CMK (cell line): ENCODE data around the gene SRPRB.
"Not testable (repeated sequence)": the region's sequence is repeated elsewhere in the genome, so short reads cannot be mapped to it uniquely, and the experiment has no call there.

Source experiments
- DNase-seq: peaks from one replicate; pipeline ENCODE4 v3.0.0-alpha.2; 2010; ENCODE audit warnings: low read depth

The SRPRB gene

GRCh38 chr3:133777807-133778568 is 27.6 kb upstream of the SRPRB start:
- DNase-seq, result no peak

GRCh38 chr3:133779626-133780203 is 25.9 kb upstream of the SRPRB start:
- no peak for DNase-seq

- DNase-seq, result not testable (repeated sequence)
Observed at GRCh38 chr3:133780756-133781155, 24.9 kb upstream of the SRPRB start.

GRCh38 chr3:133781570-133781969 is 24.0 kb upstream of the SRPRB start:
- no peak for DNase-seq

- no peak for DNase-seq
Observed at GRCh38 chr3:133782454-133782853, 23.2 kb upstream of the SRPRB start.

GRCh38 chr3:133783762-133784161 is 21.9 kb upstream of the SRPRB start:
- no peak for DNase-seq

- no peak for DNase-seq
Observed at GRCh38 chr3:133788024-133788423, 17.6 kb upstream of the SRPRB start.

GRCh38 chr3:133792171-133792763 is 13.3 kb upstream of the SRPRB start:
- no peak for DNase-seq

GRCh38 chr3:133797396-133798105 is 8.1 kb upstream of the SRPRB start:
- DNase-seq, result no peak

GRCh38 chr3:133799794-133800585 is 5.6 kb upstream of the SRPRB start:
- no peak for DNase-seq

- DNase-seq, result no peak
Observed at GRCh38 chr3:133803469-133803868, 2.1 kb upstream of the SRPRB start.

- DNase-seq, result no peak
Observed at GRCh38 chr3:133804896-133805295, 719 bp upstream of the SRPRB start.

GRCh38 chr3:133805384-133805701 is 272 bp upstream of the SRPRB start:
- DNase-seq, result no peak

GRCh38 chr3:133812872-133813271 is 7.3 kb downstream of the SRPRB start:
- no peak for DNase-seq

- no peak for DNase-seq
Observed at GRCh38 chr3:133815386-133815785, 9.8 kb downstream of the SRPRB start.

- DNase-seq, result no peak
Observed at GRCh38 chr3:133820129-133820528, 14.5 kb downstream of the SRPRB start.

- DNase-seq, result no peak
Observed at GRCh38 chr3:133820889-133821675, 15.5 kb downstream of the SRPRB start.

- DNase-seq, result no peak
Observed at GRCh38 chr3:133821767-133822638, 16.4 kb downstream of the SRPRB start.

- no peak for DNase-seq
Observed at GRCh38 chr3:133824961-133825485, 19.4 kb downstream of the SRPRB start.
